NCI-H345 (cell line): ENCODE measurements around the gene AGPAT3.

Source experiments
- DNase-seq: peaks from one replicate; lab custom pipeline; 2025; lab: John Stamatoyannopoulos, UW

AGPAT3 gene

DNA sequence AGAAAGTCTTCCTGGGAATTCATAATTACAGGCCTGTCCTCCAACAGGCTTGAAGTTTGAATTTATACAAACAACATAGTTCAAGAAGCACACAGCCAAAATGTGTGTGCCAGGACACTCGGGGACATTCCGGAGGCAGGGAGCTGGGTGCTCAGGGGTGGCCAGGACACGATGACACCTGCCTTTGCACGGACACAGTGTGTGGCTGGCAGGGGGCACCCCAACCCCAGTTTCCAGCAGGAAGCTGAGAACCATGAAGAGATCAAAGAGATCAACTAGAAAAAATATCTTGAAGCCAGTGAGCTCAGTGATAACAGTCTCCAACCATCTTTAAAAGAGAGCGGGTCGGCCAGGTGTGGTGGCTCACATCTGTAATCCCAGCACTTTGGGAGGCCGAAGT lies 114.6 kb downstream of the AGPAT3 start:
- DNase-seq = no peak

- DNase-seq = no peak
These were observed 116.3 kb downstream of the AGPAT3 start for GRCh38 chr21:43981151-43981870.

DNA sequence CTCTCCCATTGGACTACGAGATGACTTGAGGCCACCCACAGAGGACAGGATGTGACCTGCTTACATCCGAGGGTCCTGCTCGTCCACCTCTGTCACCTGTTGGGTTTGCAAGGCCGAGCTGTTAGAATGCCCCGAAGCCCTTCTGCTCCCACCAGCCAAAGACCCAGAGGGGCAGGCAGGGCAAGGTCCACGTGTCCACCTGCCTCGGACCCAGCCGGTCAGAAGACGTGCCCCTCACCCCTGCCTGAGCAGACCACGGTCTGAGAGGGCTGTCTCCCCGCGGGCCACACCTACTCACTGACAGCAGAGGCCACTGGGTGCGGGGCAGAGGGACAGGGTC lies 116.8 kb downstream of the AGPAT3 start:
- no peak for DNase-seq

- no peak for DNase-seq
These were observed 117.6 kb downstream of the AGPAT3 start for GRCh38 chr21:43982489-43983078.

DNA sequence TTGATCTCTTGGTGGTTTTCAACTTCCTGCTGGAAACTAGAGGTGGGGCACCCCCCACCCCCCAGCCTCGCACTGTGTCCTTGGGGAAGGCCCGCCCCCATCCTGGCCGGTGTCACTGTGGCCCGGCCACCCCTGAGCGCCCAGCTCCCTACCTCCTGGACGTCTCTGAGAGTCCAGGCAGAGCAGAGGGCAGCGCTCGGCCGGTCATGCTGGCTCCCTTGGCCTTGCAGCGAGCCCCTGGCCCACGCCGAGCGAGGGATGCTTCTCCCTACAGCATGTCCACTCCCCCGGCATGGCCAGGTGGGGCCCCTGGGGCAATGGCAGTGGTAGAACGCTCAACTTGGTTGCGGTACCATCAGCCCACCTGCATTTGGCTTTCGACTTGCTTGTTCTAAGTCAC lies 118.4 kb downstream of the AGPAT3 start:
- no peak for DNase-seq

GRCh38 chr21:43983860-43984420 lies 118.9 kb downstream of the AGPAT3 start:
- no peak for DNase-seq

DNA sequence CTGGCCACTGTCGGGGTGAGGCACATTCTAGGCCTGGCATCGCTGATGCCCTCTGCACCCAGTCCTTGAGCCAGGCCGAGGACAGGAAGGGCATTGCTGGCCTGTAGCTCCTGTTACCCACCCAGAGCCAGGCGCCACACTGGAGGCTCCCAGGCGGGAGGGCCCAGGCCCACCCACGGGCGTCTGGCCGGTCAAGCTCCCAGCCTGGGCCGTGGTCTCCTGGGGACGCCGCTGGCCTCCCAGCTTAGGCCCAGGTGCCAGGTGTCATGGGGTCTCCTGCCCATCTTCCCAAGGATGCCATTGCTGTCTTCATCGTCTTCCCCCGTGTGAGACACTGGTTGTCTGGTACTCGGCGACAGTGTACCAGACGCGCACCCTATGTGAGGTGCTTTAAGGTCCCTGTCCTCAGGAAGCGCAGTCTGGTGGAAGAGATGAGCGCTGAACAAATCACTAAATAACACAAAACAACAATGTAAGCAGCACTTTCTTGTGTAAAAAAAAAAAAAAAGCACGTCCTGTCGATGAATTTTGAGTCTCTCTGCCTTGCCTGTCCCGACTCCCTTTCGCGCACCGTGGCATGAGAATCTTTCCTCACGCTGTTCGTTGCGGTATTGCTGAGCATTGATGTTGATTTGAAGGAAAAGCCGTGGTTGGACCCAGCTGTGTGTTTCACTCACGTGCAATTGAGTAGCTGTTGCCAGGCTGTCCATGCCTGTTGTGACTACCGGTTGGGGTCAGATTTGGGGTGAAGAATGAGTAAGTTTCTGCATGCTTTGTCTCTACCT lies 120.1 kb downstream of the AGPAT3 start:
- no peak for DNase-seq

DNA sequence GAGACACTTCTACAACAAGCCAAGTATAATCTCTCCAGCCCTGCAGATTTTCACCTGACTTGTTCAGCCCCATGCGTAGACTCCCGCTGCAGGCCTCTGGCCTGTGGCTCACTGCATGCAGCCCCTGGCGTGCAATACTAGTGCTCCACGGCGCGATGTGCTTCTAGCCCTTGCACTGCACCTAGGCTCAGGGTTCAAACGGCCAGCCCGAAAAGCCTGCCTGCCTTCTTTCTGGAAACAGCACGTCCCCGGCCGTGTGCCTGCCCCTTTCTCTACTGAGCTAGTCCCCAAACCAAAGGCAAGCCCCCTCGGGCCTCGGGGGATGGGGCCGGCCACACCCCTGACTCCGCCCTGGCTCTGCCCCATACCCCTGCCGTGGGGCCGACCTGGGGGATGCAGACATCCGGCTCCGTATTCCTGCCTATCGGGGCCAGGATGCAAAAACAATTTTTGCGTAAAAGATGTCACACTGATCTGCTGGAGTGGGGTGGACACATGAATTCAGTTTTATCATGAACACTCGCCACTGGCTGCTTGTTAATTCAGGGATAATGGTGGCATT lies 120.7 kb downstream of the AGPAT3 start:
- no peak for DNase-seq

GRCh38 chr21:43986544-43987451 lies 121.8 kb downstream of the AGPAT3 start:
- no peak for DNase-seq

DNA sequence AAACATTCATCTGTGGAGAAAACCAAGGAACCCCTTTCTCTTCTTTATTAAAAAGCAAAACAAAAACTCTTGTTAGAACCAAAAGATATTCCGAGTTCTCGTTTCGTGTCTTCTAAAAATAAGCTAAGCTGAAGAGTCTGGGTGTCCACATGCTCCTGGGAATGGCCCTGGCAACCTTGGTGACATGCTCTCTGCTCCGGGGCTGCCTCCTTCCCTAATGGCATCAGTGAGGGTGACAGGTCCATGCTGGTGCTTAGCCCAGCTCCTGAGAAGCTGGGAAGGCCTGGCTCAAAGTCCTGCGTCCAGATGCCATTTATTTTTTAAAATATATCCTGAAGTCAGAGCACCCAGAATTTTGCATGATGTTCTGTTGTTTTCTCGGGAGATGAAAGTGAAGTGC lies 122.5 kb downstream of the AGPAT3 start:
- no peak for DNase-seq

GRCh38 chr21:43988016-43988415 lies 123.0 kb downstream of the AGPAT3 start:
- DNase-seq = no peak

- no peak for DNase-seq
These were observed 123.6 kb downstream of the AGPAT3 start for GRCh38 chr21:43988506-43989230.

DNA sequence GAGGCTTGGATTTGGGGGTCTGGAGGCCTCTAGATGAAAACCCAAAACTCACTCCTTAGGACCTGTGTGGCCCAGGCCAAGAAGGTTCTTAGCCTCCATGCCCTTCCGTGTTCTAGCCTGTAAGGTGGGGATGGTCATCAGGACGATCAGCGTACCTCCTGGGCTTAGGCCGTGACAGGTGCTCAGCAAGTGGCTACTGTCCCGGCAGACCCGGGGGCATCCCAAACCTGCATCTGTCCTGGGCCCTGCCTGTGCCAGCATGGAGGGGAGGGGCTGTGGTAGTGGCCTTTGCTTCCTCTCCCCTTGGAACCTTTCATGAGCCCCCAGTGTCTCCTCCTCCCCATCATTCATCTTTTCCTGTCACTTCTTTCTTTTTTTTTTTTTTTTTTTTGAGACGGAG lies 124.4 kb downstream of the AGPAT3 start:
- DNase-seq = no peak

DNA sequence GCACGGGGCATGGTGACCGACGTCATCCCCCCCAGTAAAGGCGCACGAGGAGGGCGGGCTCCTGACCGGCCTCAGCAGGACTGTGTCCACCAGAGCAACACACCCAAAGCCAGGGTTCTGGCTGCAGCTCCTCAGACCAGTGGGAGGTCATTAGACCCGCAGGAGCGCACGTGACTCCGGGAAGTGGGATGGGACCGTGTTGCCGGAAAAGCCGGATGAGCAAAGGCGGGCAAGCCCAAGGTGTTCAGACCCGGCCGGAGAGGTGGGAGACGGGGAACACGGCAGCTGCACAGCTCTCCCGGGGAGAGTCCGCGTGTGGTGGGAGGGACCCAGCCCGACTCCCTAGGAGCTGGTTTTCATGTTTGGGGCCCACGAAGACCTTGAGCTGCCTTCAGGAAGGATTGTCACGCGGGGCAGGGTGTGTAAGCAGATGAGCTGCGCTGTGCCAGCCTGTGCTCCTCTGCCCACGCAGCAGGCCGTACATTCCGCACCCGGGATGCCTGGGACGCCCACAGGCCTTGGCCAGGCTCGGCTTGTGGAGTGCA lies 126.5 kb downstream of the AGPAT3 start:
- no peak for DNase-seq

DNA sequence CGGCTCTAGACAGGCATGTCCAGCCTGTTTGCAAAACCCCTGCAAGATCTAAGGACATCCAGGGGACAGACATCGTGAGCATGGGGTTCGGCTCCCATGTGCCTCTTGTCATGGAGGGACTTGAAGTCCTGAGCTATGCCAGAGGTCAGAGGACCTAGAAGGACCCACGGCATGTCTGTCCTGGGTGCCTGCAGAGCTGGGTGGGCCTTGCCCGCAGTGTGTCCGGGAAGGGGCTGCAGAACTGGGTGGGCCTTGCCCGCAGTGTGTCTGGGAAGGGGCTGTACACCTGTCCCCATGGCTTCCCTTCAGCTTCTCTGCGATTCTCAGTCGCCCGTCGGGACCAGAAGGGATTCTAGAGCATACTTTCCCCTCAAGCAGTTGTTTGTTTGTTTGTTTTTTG lies 127.1 kb downstream of the AGPAT3 start:
- DNase-seq = no peak

GRCh38 chr21:43993420-43993934 lies 128.5 kb downstream of the AGPAT3 start:
- DNase-seq = no peak

DNA sequence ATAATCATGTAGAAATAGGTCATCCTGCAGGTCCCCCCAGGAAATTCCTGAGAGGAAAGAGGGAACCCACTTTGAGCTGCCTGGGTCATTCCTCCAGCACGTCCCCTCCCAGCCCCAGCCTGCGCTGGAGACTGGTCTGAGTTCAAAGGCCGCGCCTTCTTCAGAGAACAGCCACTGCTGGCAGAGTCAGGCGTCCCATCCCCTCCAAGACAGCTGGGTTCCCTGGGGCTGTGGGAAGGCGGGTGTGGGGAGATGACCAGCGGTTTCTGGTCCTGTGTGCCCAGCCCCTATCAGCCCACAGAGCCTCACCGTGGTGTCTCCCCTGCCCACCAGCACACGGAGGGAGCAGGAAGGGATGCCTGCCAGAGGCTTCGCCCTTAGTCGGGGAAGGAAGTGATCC lies 129.1 kb downstream of the AGPAT3 start:
- no peak for DNase-seq

DNA sequence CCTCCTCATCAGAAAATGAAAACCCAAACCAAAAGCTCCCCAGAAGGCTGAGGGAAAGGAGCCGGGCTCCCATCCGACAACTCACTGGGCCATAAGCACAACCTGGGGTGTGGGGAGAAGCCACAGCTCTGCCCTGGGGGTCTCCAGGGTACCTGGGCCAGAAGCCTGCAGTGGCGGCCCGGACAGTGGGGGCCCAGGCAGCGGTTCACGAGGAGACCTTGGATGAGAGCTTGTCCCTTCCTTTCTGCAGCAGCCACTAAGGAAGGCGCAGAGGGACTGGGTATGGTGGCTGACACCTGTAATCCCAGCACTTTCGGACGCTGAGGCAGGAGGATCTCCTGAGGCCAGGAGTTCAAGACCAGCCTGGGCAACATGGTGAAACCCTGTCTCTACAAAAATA lies 129.6 kb downstream of the AGPAT3 start:
- DNase-seq = no peak

DNA sequence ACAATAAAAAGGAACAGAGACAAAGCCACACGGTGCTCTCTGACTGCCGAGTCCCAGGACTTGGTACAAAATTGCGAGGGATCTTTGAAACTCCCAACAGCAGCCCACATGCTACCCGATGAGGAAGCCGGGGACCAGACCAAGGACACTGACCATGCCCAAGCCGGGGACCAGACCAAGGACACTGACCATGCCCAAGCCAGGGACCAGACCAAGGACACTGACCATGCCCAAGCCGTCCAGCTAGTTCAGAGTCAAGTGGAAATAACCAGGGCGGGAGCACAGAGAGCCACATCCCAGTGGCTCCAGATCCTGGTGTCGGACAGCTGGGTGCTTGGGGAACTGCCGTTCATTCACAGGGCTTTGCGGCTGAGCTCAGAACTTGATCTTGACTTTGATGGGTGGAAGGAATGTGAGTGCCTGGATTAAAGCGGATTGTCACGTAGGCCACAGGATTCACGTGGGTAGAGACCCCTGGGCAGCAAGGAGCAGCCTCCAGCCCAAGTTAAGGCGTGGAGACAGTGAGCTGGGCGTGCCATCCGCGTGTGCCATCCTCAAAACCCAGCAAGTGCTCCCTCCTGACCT lies 130.6 kb downstream of the AGPAT3 start:
- DNase-seq = no peak
